Neural cell (in vitro differentiated cells): ENCODE results near the gene IGSF21.

Experiments used
- EP300 ChIP-seq: fragments of 450-650 bp; conservative IDR thresholded peaks from 2 replicates; pipeline ENCODE4 v1.6.1; 2014; ENCODE audit warnings: antibody characterized with exemption, mild to moderate bottlenecking, moderate library complexity; ENCODE audit not compliant: poor library complexity, severe bottlenecking
- TF ChIP-seq, protein P1 (sequence below): fragments of 450-650 bp; IDR thresholded peaks from 2 replicates; pipeline ENCODE4 v1.5.1; 2014; ENCODE audit warnings: antibody characterized with exemption, mild to moderate bottlenecking, moderate library complexity; ENCODE audit not compliant: poor library complexity, severe bottlenecking

DNA sequence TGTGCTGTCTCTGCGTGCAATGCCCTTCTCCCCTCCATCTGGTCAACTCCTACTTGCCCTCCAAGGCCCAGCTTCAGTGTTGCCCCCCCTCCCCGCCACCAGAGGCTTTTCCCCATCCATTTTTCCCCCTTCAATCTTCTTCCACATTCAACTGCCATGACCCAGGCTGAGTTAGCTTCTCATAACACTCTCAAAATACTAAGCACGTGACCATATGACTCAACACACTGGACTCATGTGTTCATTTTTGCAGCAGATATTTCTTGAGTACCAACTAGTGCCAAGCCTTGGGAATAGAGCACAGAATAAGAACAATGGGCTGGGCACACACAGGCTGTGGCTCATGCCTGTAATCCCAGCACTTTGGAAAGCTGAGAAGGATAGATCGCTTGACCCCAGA lies 132.1 kb downstream of the IGSF21 start:
- TF ChIP-seq, protein P1, sequence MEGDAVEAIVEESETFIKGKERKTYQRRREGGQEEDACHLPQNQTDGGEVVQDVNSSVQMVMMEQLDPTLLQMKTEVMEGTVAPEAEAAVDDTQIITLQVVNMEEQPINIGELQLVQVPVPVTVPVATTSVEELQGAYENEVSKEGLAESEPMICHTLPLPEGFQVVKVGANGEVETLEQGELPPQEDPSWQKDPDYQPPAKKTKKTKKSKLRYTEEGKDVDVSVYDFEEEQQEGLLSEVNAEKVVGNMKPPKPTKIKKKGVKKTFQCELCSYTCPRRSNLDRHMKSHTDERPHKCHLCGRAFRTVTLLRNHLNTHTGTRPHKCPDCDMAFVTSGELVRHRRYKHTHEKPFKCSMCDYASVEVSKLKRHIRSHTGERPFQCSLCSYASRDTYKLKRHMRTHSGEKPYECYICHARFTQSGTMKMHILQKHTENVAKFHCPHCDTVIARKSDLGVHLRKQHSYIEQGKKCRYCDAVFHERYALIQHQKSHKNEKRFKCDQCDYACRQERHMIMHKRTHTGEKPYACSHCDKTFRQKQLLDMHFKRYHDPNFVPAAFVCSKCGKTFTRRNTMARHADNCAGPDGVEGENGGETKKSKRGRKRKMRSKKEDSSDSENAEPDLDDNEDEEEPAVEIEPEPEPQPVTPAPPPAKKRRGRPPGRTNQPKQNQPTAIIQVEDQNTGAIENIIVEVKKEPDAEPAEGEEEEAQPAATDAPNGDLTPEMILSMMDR: no peak
- no peak for TF ChIP-seq EP300
